Astrocyte of the spinal cord (primary cell): ENCODE data around the gene FSD1L.

Experiments used
- DNase-seq: peaks from one replicate; pipeline ENCODE4 v3.0.0; 2011; ENCODE audit warnings: low read depth, low spot score
- H3K4me3 ChIP-seq: 2 replicates; pipeline ENCODE4 v1.5.1; 2011; ENCODE audit warnings: low read depth, mild to moderate bottlenecking, low read length, moderate library complexity
- in situ Hi-C: cut with HindIII; loops from 2 replicates; pipeline ENCODE4 v1.10.0; 2017; ENCODE audit warnings: low sequenced_read_pairs
- TF ChIP-seq, protein P1 (sequence below): IDR thresholded peaks from 2 replicates; pipeline ENCODE4 v1.5.1; 2012; ENCODE audit warnings: low read depth, mild to moderate bottlenecking, low read length, inconsistent platforms

Gene FSD1L

DNA sequence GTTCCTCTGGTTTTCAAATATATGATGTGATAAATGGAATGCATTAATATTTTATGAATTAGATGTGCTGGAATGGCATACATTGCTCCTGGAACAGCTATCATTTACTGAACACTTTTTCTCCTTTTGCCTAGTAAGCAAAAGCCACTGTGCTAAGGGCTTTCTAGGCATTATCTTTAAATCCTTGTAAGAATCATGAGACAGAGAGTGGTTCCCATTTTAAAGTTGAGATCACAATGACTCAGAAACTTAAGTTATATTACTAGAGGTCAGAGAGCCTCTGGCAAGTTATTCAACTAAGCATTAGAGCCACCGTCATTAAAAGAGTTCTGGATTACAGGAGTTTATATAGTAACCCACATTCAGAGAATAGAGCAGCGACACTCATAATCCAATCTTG is 26.7 kb upstream of the FSD1L start:
- in situ Hi-C loops = no loop called here
- no peak overlapping the region for H3K4me3 ChIP-seq
- TF ChIP-seq, protein P1, sequence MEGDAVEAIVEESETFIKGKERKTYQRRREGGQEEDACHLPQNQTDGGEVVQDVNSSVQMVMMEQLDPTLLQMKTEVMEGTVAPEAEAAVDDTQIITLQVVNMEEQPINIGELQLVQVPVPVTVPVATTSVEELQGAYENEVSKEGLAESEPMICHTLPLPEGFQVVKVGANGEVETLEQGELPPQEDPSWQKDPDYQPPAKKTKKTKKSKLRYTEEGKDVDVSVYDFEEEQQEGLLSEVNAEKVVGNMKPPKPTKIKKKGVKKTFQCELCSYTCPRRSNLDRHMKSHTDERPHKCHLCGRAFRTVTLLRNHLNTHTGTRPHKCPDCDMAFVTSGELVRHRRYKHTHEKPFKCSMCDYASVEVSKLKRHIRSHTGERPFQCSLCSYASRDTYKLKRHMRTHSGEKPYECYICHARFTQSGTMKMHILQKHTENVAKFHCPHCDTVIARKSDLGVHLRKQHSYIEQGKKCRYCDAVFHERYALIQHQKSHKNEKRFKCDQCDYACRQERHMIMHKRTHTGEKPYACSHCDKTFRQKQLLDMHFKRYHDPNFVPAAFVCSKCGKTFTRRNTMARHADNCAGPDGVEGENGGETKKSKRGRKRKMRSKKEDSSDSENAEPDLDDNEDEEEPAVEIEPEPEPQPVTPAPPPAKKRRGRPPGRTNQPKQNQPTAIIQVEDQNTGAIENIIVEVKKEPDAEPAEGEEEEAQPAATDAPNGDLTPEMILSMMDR = no peak
- no peak for DNase-seq

DNA sequence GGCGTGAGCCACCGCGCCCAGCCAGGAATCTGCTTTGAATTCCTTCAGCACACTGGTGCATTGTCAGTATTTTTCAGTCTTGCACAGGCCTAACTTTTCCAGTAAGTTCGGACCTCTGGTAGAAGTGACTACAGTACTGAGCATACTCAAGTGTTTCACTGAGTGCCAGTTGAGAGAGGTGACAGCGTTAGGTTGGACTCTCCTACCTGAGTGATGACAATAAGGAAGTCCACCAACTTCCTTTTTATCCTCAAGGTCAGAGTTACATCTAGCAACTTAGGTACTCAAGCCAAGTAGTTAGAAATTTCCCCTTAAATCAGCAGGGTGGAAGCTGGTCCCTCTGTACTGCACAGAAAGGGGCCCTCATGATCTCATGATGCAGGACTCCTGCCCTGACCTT is 26.0 kb upstream of the FSD1L start:
- in situ Hi-C loops = no loop called here
- TF ChIP-seq, protein P1 = no peak
- H3K4me3 ChIP-seq = no peak overlapping the region
- DNase-seq = no peak

DNA sequence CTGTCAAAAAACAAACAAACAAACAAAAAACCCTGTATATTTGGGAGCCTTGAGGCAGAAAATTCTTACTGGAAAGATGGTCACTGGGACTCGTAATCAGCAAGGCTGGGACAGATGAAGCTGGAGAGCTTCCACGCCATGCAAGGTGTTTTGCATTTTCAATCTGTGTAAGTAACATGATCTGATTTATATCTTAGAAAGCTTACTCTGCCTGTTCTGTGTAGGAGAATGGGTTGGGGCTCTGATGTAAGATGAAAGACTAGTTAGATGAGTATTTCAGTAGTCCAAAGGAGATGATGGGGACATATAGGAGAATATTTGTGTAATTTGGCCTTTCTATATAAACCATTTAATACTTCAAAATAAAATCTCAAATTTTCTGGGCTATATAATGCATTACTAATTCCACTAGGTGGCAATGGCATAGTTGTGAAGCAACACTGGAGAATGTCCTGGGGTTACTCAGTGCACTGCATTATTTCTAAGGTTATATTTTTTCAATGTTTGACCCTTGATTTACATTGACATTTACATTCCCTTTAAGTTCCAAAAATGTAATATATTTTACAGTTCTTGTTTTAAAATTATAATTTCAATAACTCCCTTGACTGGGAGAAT is 21.9 kb upstream of the FSD1L start:
- TF ChIP-seq, protein P1 = peak; percentile 42
- in situ Hi-C loops = no loop called here
- DNase-seq = peak; percentile 30
- H3K4me3 ChIP-seq = no peak overlapping the region

DNA sequence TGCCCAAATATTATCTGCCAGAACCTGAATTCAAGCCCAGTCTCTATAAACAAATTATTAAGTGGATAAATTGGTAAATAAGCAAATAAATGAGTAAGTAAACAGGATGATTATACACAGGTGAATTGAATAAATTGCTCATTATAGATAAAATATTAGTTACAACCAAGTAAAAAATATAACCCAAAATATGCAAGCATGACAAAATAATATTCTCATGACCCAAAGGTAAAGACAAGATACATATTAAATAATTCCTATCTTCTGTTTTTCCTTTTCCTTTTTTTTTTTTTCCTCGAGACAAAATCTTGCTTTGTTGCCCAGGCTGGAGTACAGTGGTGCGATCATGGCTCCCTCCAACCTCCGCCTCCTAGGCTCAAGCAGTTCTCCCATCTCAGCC is 21.2 kb upstream of the FSD1L start:
- TF ChIP-seq, protein P1 = no peak
- no peak for DNase-seq
- in situ Hi-C loops = no loop called here
- H3K4me3 ChIP-seq = no peak overlapping the region

DNA sequence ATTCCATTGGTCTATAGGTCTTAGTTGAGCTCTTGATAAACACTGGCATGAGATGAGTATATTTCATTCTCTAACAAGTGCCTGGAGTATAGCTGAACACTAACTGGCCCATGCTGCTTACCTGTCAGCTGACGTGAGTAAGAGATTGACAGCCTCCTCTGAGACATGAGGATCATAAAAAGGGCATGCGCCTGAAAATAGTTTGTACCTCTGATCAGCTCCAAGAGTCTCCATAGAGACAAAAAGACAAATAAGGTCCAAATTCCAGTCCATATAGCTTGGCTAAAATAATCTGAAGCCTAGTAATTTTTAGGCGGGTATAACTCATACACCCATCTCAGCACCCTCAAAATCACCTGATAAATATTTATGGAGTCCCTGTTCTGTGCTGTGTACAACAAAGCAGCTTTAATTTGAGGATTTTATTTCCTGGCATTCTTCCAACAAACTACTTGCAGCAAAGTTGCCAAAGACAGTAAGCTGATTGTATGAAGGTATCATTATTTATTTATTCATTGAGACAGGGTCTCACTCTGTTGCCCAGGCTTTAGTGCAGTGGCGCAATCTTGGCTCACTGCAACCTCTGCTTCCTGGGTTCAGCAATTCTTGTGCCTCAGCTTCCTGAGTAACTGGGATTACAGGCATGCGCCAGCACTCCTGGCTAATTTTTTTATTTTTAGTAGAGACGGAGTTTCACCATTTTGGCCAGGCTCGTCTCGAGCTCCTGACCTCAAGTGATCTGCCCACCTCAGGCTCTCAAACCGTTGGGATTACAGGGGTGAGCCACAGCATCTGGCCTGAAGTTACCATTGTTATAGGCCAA is 16.2 kb upstream of the FSD1L start:
- H3K4me3 ChIP-seq = no peak overlapping the region
- TF ChIP-seq, protein P1 = no peak
- DNase-seq = no peak
- in situ Hi-C loops = no loop called here

DNA sequence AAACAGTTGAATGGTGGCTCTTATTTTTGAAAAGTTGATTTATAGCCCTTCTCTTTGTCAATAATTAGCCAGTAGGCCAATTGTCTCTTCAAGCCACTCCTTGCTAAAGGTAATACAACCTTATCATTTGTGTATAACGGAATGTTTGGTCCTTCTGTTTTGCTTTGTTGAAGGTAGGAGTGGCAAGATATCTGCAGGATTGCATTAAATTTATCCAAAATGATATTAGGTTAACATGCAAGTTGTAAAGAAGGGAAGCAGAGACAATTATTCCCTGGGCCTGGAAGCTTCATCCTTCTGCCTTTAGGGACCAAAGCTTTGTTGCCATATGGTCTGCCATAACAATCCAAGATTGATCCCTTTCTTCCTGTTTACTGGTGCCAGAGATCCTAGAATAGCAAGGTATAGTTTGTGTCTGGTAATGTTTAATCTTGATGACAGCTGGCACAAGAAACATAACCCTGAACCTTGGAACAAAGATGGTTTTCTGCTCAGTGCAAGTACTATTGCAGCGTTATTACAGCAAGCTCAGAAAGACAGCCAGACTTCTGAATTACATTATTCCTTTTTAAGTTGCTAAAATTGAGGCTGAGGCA is 15.5 kb upstream of the FSD1L start:
- TF ChIP-seq, protein P1 = no peak
- in situ Hi-C loops = no loop called here
- H3K4me3 ChIP-seq = no peak overlapping the region
- no peak for DNase-seq
